Measurements from ENCODE around the gene ZNF618. TPM values are rescaled to one million over a fixed set of nuclear protein-coding genes. Genes with fewer than 3 reads are reported as not detected.

The ZNF618 gene
- total RNA-seq, 1 experiment from 2014 or later, result 3.6 TPM

GRCh38 chr9:113898151-113898550, 22.0 kb downstream of the ZNF618 start:
- H3K9me3 ChIP-seq, result peaks cover 2% of the 10 kb centered on the region
- H3K4me3 ChIP-seq, result no peak overlapping the region
- no peak for DNase-seq
- H3K27me3 ChIP-seq, result no peaks in the 10 kb centered on the region
- H3K36me3 ChIP-seq, result no peaks in the 10 kb centered on the region

GRCh38 chr9:113898596-113898995, 22.5 kb downstream of the ZNF618 start:
- Histone ChIP-seq H3K27me3 (no peaks in the 10 kb centered on the region), H3K9me3 (peaks cover 3% of the 10 kb centered on the region), H3K4me3 (no peak overlapping the region), H3K36me3 (no peaks in the 10 kb centered on the region)
- no peak for DNase-seq

DNA sequence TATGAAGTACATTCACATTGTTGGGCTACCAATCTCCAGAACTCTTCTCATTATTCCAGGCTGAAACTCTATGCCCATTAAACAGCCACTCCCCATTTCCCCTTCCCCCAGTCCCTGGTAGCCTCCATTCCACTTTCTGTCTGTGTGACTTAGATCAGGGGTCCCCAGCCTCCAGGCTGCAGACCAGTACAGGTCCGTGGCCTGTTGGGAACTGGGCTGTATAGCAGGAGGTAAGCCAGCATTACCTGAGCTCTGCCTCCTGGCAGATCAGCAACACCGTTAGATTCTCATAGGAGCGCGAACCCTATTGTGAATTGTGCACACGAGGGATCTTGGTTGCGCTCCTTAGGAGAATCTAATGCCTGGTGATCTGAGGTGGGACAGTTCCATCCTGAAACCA, 23.1 kb downstream of the ZNF618 start:
- Histone ChIP-seq H3K4me3 (no peak overlapping the region), H3K9me3 (peaks cover 4% of the 10 kb centered on the region), H3K36me3 (no peaks in the 10 kb centered on the region), H3K27me3 (no peaks in the 10 kb centered on the region)
- DNase-seq, result no peak

GRCh38 chr9:113901221-113901688, 25.1 kb downstream of the ZNF618 start:
- H3K27me3 ChIP-seq, result no peaks in the 10 kb centered on the region
- H3K36me3 ChIP-seq, result no peaks in the 10 kb centered on the region
- H3K9me3 ChIP-seq, result peaks cover 2% of the 10 kb centered on the region; the same call in 1 of the 2 replicates
- DNase-seq, result no peak
- H3K4me3 ChIP-seq, result no peak overlapping the region

GRCh38 chr9:113903514-113904077, 27.5 kb downstream of the ZNF618 start:
- Histone ChIP-seq H3K36me3 (no peaks in the 10 kb centered on the region), H3K4me3 (no peak overlapping the region), H3K27me3 (no peaks in the 10 kb centered on the region), H3K9me3 (0 out of 2 replicates have a peak, but pooled peaks cover 2% of the 10 kb centered on the region)
- DNase-seq, result no peak

DNA sequence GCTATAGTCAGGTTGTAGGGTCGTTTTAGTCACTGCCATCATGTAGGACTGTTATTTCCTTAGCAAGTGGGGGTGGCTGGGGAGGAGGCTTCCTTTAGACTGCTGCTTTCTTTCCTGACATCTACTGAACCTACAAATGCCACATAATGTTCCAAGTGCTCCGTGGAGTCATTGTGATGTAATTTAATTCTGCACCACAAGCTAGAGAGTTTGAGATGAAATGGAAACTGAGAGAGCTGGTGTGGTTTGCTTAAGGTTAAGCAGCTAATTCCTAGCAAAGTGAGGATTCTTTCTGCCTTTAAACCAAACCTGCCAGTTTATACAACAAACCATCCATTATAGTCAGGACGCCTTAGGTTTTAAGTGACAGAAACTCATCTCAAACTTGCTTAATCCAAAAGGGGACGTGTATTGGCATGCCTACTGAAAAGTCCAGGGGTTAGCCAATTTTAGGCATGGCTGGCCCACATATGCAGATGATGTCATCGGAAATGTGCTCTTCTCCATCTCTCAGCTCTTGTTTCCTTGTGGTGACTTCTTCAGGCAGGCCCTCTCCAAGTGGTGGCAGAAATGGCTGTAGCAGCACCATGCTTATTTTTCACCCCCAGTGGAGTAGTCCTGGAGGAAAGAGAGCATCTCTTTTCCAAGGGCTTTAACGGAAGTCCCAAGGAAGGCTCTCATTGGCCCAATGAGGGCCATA, 30.5 kb downstream of the ZNF618 start:
- peak; percentile 48 for DNase-seq
- Histone ChIP-seq H3K27me3 (no peaks in the 10 kb centered on the region), H3K9me3 (0 out of 2 replicates have a peak, but pooled peaks cover 2% of the 10 kb centered on the region), H3K4me3 (no peak overlapping the region), H3K36me3 (no peaks in the 10 kb centered on the region)

DNA sequence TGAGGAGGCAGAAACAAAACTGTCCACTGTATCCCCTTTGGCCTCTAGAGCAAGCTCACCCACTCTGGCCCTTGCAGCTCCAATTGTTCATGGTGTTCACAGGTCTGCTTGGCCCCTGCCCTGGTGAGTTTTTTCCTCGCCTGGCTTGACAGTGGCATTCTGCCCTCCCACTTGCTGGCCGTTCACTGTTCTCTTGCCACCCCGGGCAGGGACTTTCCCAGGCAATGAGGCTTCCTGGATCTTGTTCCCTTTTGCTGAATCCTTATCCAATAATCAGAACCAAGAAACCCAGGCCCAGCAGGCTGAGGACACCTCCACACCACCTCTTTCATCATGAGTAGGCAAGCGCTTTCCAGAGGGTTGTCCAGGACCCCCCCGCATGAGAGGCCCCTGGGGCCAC, 31.2 kb downstream of the ZNF618 start:
- no peak for DNase-seq
- no peaks in the 10 kb centered on the region for H3K36me3 ChIP-seq

GRCh38 chr9:113909421-113909820, 33.3 kb downstream of the ZNF618 start:
- Histone ChIP-seq H3K4me3 (no peak overlapping the region), H3K27me3 (no peaks in the 10 kb centered on the region), H3K9me3 (no peaks in the 10 kb centered on the region), H3K36me3 (no peaks in the 10 kb centered on the region)
- no peak for DNase-seq

More for the DNA sequence above, 31.2 kb downstream of the ZNF618 start:
- Histone ChIP-seq H3K9me3 (0 out of 2 replicates have a peak, but pooled peaks cover 2% of the 10 kb centered on the region), H3K4me3 (no peak overlapping the region), H3K27me3 (no peaks in the 10 kb centered on the region)

- H3K27me3 ChIP-seq, result no peaks in the 10 kb centered on the region
Observed at GRCh38 chr9:113910036-113910639, 34.0 kb downstream of the ZNF618 start.

GRCh38 chr9:113911850-113912557, 35.9 kb downstream of the ZNF618 start:
- no peaks in the 10 kb centered on the region for H3K36me3 ChIP-seq
- no peak for DNase-seq

More at GRCh38 chr9:113910036-113910639, 34.0 kb downstream of the ZNF618 start:
- DNase-seq, result no peak
- Histone ChIP-seq H3K36me3 (no peaks in the 10 kb centered on the region), H3K4me3 (no peak overlapping the region), H3K9me3 (no peaks in the 10 kb centered on the region)

DNA sequence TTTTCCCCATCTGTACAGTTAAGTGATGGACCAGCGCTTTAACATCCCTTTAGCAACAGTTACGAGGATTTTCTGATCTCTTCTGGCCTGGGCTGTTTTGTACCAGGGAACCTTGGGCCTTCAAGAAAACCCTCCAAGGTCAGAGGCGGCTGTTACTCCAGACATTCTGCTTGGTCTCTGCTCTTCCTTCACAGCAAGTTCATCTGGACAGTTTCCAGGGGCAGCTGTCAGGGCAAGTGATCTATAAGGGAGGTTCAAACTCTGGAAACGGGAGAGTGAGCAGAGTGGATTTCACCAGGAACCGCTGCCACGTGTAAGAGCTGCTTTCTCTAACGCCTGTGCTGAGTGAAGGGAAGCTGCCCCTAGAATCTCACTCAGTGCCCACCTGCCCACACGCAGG, 36.7 kb downstream of the ZNF618 start:
- no peaks in the 10 kb centered on the region for H3K9me3 ChIP-seq
- H3K36me3 ChIP-seq, result no peaks in the 10 kb centered on the region
- no peak for DNase-seq
- H3K27me3 ChIP-seq, result no peaks in the 10 kb centered on the region
- H3K4me3 ChIP-seq, result no peak overlapping the region

More at GRCh38 chr9:113911850-113912557, 35.9 kb downstream of the ZNF618 start:
- Histone ChIP-seq H3K4me3 (no peak overlapping the region), H3K9me3 (no peaks in the 10 kb centered on the region), H3K27me3 (no peaks in the 10 kb centered on the region)

GRCh38 chr9:113913426-113914195, 37.5 kb downstream of the ZNF618 start:
- DNase-seq, result peak; percentile 73
- H3K36me3 ChIP-seq, result no peaks in the 10 kb centered on the region

DNA sequence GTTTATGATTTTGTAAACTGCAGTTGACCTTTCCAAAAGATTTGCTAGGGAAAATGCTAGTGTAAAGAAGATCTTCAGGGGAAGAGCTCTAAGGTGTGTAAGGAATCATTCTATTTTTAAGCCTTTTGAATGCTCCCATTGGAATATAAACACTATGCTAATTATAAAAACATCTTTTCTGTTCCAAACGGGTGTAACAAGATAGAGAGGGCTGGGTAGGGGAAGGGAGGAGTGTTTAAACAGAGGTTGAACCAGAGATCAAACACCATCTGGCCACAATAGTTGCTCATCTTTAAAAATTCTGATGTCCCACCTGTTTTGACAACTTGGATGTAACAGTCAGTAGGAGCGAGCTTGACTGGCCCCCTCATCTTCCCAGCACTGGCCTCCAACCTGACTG, 38.4 kb downstream of the ZNF618 start:
- Histone ChIP-seq H3K4me3 (no peak overlapping the region), H3K27me3 (no peaks in the 10 kb centered on the region), H3K9me3 (no peaks in the 10 kb centered on the region), H3K36me3 (no peaks in the 10 kb centered on the region)
- DNase-seq, result no peak

More at GRCh38 chr9:113913426-113914195, 37.5 kb downstream of the ZNF618 start:
- H3K9me3 ChIP-seq, result no peaks in the 10 kb centered on the region
- no peak overlapping the region for H3K4me3 ChIP-seq
- H3K27me3 ChIP-seq, result no peaks in the 10 kb centered on the region

GRCh38 chr9:113915817-113916434, 39.8 kb downstream of the ZNF618 start:
- Histone ChIP-seq H3K9me3 (no peaks in the 10 kb centered on the region), H3K4me3 (no peak overlapping the region), H3K36me3 (no peaks in the 10 kb centered on the region), H3K27me3 (no peaks in the 10 kb centered on the region)
- no peak for DNase-seq

DNA sequence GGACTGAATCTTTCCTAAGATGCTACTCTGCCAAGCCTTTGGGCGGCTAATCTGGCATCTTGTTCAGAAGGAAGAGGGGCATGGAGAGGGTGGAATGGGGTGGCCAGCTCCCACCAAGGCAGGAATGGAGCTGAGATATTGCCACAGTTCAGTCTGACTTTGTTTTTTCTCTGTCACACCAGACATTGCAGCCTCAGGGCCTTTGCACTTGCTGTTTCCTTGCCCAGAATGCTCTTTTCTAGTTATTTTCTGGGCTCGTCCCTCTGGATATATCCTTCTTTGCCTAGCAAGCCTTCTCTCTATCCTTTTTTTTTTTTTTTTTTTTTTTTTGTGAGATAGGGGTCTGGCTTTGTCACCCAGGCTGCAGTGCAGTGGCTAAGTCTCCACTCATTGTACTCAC, 40.8 kb downstream of the ZNF618 start:
- no peaks in the 10 kb centered on the region for H3K36me3 ChIP-seq
- H3K27me3 ChIP-seq, result no peaks in the 10 kb centered on the region
- H3K9me3 ChIP-seq, result no peaks in the 10 kb centered on the region
- no peak overlapping the region for H3K4me3 ChIP-seq
- DNase-seq, result no peak
